Muscle layer of colon (tissue), 2 donors: Measurements from ENCODE around the gene LMNB1.
"Not testable (repeated sequence)": the region's sequence is repeated elsewhere in the genome, so short reads cannot be mapped to it uniquely, and the experiment has no call there.

Source experiments
- H3K27ac ChIP-seq: one replicate; pipeline ENCODE4 v1.7.0; 2013; ENCODE audit warnings: low read depth, mild to moderate bottlenecking, low read length, moderate library complexity
- H3K27me3 ChIP-seq, 2 donors: one replicate each; pipeline ENCODE4 v1.7.0; 2013; ENCODE audit warnings: low read length in 2 of 2, mild to moderate bottlenecking in 2 of 2; ENCODE audit not compliant: insufficient read depth in 2 of 2, control insufficient read depth in 1 of 2
- H3K36me3 ChIP-seq: one replicate; pipeline ENCODE4 v1.7.0; 2013; ENCODE audit warnings: mild to moderate bottlenecking, low read length; ENCODE audit not compliant: insufficient read depth
- H3K4me1 ChIP-seq: one replicate; pipeline ENCODE4 v1.7.0; 2013; ENCODE audit warnings: mild to moderate bottlenecking, low read length; ENCODE audit not compliant: insufficient read depth
- H3K4me3 ChIP-seq, 2 donors: one replicate each; pipeline ENCODE4 v1.7.0; 2013; ENCODE audit warnings: low read length in 2 of 2, low read depth in 1 of 2, mild to moderate bottlenecking in 1 of 2, moderate library complexity in 1 of 2
- H3K9ac ChIP-seq: one replicate; pipeline ENCODE4 v1.7.0; 2013; ENCODE audit warnings: low read length
- H3K9me3 ChIP-seq: one replicate; pipeline ENCODE4 v1.7.0; 2013; ENCODE audit warnings: mild to moderate bottlenecking, low read length
- donor health status: abdominal sarcoma.
- donor health status: Adenocarcinoma of cecum.

Gene LMNB1

GRCh38 chr5:126776499-126777256 is at the start of gene LMNB1:
TSS of gene LMNB1 (plus strand) at chr5:126777136. CDS start at chr5:126777509, 373 bp downstream.
- peak within 1 kb of the TSS; percentile 83 for H3K27ac ChIP-seq
- H3K27me3 ChIP-seq, result no peaks in the 10 kb centered on the region
- peak within 1 kb of the TSS; percentile 67 to 74 for H3K4me3 ChIP-seq
- peak within 1 kb of the TSS; percentile 66 for H3K9ac ChIP-seq
- no peaks in the 10 kb centered on the region for H3K36me3 ChIP-seq
- no peaks in the 10 kb centered on the region for H3K9me3 ChIP-seq
- no peaks in the 10 kb centered on the region for H3K4me1 ChIP-seq

GRCh38 chr5:126732716-126733115 is 44.2 kb upstream of the LMNB1 start:
- H3K36me3 ChIP-seq, result no peaks in the 10 kb centered on the region
- no peak overlapping the region for H3K27ac ChIP-seq
- H3K27me3 ChIP-seq, result no peaks in the 10 kb centered on the region
- H3K4me3 ChIP-seq, result no peak overlapping the region
- H3K4me1 ChIP-seq, result no peaks in the 10 kb centered on the region
- H3K9ac ChIP-seq, result no peak overlapping the region
- H3K9me3 ChIP-seq, result no peaks in the 10 kb centered on the region

- not testable (repeated sequence) for H3K36me3 ChIP-seq, H3K9ac ChIP-seq, H3K9me3 ChIP-seq, H3K27me3 ChIP-seq, H3K4me1 ChIP-seq, H3K27ac ChIP-seq, H3K4me3 ChIP-seq
Measured at GRCh38 chr5:126734573-126734972, 42.4 kb upstream of the LMNB1 start.

- no peaks in the 10 kb centered on the region for H3K36me3 ChIP-seq
- no peak overlapping the region for H3K27ac ChIP-seq
- no peak overlapping the region for H3K4me3 ChIP-seq
- no peak overlapping the region for H3K9ac ChIP-seq
- no peaks in the 10 kb centered on the region for H3K27me3 ChIP-seq
- H3K4me1 ChIP-seq, result no peaks in the 10 kb centered on the region
- H3K9me3 ChIP-seq, result no peaks in the 10 kb centered on the region
Measured at GRCh38 chr5:126736141-126736540, 40.8 kb upstream of the LMNB1 start.

- Histone ChIP-seq H3K36me3 (no peaks in the 10 kb centered on the region), H3K9ac (no peak overlapping the region), H3K4me1 (no peaks in the 10 kb centered on the region), H3K27ac (no peak overlapping the region), H3K27me3 (no peaks in the 10 kb centered on the region), H3K4me3 (no peak overlapping the region), H3K9me3 (no peaks in the 10 kb centered on the region)
Measured at GRCh38 chr5:126741361-126741760, 35.6 kb upstream of the LMNB1 start.

GRCh38 chr5:126742425-126742824 is 34.5 kb upstream of the LMNB1 start:
- no peak overlapping the region for H3K9ac ChIP-seq
- H3K27ac ChIP-seq, result no peak overlapping the region
- H3K27me3 ChIP-seq, result no peaks in the 10 kb centered on the region
- H3K4me1 ChIP-seq, result no peaks in the 10 kb centered on the region
- H3K4me3 ChIP-seq, result no peak overlapping the region
- H3K36me3 ChIP-seq, result no peaks in the 10 kb centered on the region
- no peaks in the 10 kb centered on the region for H3K9me3 ChIP-seq

- Histone ChIP-seq H3K36me3 (no peaks in the 10 kb centered on the region), H3K9me3 (no peaks in the 10 kb centered on the region)
Measured at GRCh38 chr5:126744836-126745235, 32.1 kb upstream of the LMNB1 start.

GRCh38 chr5:126745259-126745992 is 31.5 kb upstream of the LMNB1 start:
- H3K9me3 ChIP-seq, result no peaks in the 10 kb centered on the region
- H3K36me3 ChIP-seq, result no peaks in the 10 kb centered on the region
- H3K27me3 ChIP-seq, result no peaks in the 10 kb centered on the region
- no peak overlapping the region for H3K4me3 ChIP-seq
- H3K4me1 ChIP-seq, result no peaks in the 10 kb centered on the region
- no peak overlapping the region for H3K27ac ChIP-seq
- no peak overlapping the region for H3K9ac ChIP-seq

More at GRCh38 chr5:126744836-126745235, 32.1 kb upstream of the LMNB1 start:
- no peaks in the 10 kb centered on the region for H3K27me3 ChIP-seq
- no peak overlapping the region for H3K4me3 ChIP-seq
- no peak overlapping the region for H3K9ac ChIP-seq
- H3K27ac ChIP-seq, result no peak overlapping the region
- no peaks in the 10 kb centered on the region for H3K4me1 ChIP-seq

- Histone ChIP-seq H3K27ac (no peak overlapping the region), H3K27me3 (no peaks in the 10 kb centered on the region), H3K4me1 (no peaks in the 10 kb centered on the region), H3K4me3 (no peak overlapping the region), H3K9me3 (no peaks in the 10 kb centered on the region), H3K9ac (no peak overlapping the region), H3K36me3 (no peaks in the 10 kb centered on the region)
Measured at GRCh38 chr5:126746290-126746689, 30.6 kb upstream of the LMNB1 start.

- Histone ChIP-seq H3K4me3 (no peak overlapping the region), H3K4me1 (no peaks in the 10 kb centered on the region), H3K36me3 (no peaks in the 10 kb centered on the region), H3K9me3 (no peaks in the 10 kb centered on the region), H3K27ac (no peak overlapping the region), H3K9ac (no peak overlapping the region), H3K27me3 (no peaks in the 10 kb centered on the region)
Measured at GRCh38 chr5:126752081-126752785, 24.7 kb upstream of the LMNB1 start.

- Histone ChIP-seq H3K4me1 (no peaks in the 10 kb centered on the region), H3K27me3 (no peaks in the 10 kb centered on the region), H3K9me3 (no peaks in the 10 kb centered on the region), H3K4me3 (no peak overlapping the region), H3K27ac (no peak overlapping the region), H3K9ac (no peak overlapping the region), H3K36me3 (no peaks in the 10 kb centered on the region)
Measured at GRCh38 chr5:126753227-126753626, 23.7 kb upstream of the LMNB1 start.
